Fibroblast of lung (primary cell): ENCODE data around the gene NQO1. TPM values are rescaled to one million over a fixed set of nuclear protein-coding genes. Genes with fewer than 3 reads are reported as not detected.
A peak's percentile ranks its signal among the peaks of the same experiment; 100 is the strongest.

Experiments used
- DNase-seq, 2 donors: peaks; one replicate each; pipeline versions ENCODE4 v3.0.0 to v3.0.0-alpha.2; 2010; ENCODE audit warnings: low read depth in 2 of 2
- H2AFZ ChIP-seq: 2 replicates; pipeline ENCODE4 v1.5.1; 2012; ENCODE audit warnings: low read length, control low read depth, inconsistent platforms
- H3K27ac ChIP-seq: 2 replicates; pipeline ENCODE4 v1.5.1; 2011; ENCODE audit warnings: low read length, control low read depth; ENCODE audit not compliant: insufficient read depth
- H3K27me3 ChIP-seq: 2 replicates; pipeline ENCODE4 v1.5.1; 2011; ENCODE audit warnings: mild to moderate bottlenecking, low read length; ENCODE audit not compliant: control insufficient read depth, insufficient read depth
- H3K36me3 ChIP-seq: 2 replicates; pipeline ENCODE4 v1.5.1; 2011; ENCODE audit warnings: low read length; ENCODE audit not compliant: control insufficient read depth, insufficient read depth
- H3K4me1 ChIP-seq: 2 replicates; pipeline ENCODE4 v1.5.1; 2011; ENCODE audit warnings: low read length; ENCODE audit not compliant: control insufficient read depth, insufficient read depth; ENCODE audit errors: extremely low read depth
- H3K4me2 ChIP-seq: 2 replicates; pipeline ENCODE4 v1.5.1; 2011; ENCODE audit warnings: low read length, control low read depth; ENCODE audit not compliant: insufficient read depth; ENCODE audit errors: extremely low read depth
- H3K4me3 ChIP-seq, 4 experiments: fragments of 200-600 bp in 1 of 4; sonication (generic) in 1 of 4; replicated peaks in 1 of 4; 2 replicates each; pipeline ENCODE4 v1.5.1; 2011 to 2016; ENCODE audit warnings: low read length in 4 of 4, low read depth in 3 of 4, mild to moderate bottlenecking in 3 of 4, control low read depth in 2 of 4, inconsistent platforms in 1 of 4, mixed read lengths in 1 of 4; ENCODE audit not compliant: insufficient read depth in 1 of 4; ENCODE audit errors: control extremely low read depth in 1 of 4
- H3K79me2 ChIP-seq: 2 replicates; pipeline ENCODE4 v1.5.1; 2012; ENCODE audit warnings: mild to moderate bottlenecking, low read length, inconsistent platforms; ENCODE audit not compliant: control insufficient read depth, insufficient read depth
- H3K9ac ChIP-seq: 2 replicates; pipeline ENCODE4 v1.5.1; 2011; ENCODE audit warnings: mild to moderate bottlenecking, low read length, control low read depth; ENCODE audit not compliant: insufficient read depth
- H3K9me3 ChIP-seq: 2 replicates; pipeline ENCODE4 v1.5.1; 2012; ENCODE audit warnings: low read depth, low read length; ENCODE audit not compliant: control insufficient read depth, insufficient read depth
- H4K20me1 ChIP-seq: 2 replicates; pipeline ENCODE4 v1.5.1; 2011; ENCODE audit warnings: low read length; ENCODE audit not compliant: control insufficient read depth, insufficient read depth; ENCODE audit errors: extremely low read depth
- EZH2 ChIP-seq: IDR thresholded peaks from 2 replicates; pipeline ENCODE4 v1.5.1; 2012; ENCODE audit warnings: low read length, control low read depth, mild to moderate bottlenecking; ENCODE audit errors: missing control alignments
- polyA plus RNA-seq, 2 donors: library from polyadenylated mRNA; depleted of rRNA in 1 of 2; stranded (reverse) in 1 of 2; unstranded in 1 of 2; fragments of >200 nt; gene quantifications; 2 replicates each; pipeline ENCODE4 v1.2.1, GENCODE V29; 2011 to 2012; ENCODE audit warnings: missing spikeins in 1 of 2
- total RNA-seq: library from RNA; depleted of rRNA; stranded (reverse); fragments of >200 nt; gene quantifications from 2 replicates; pipeline ENCODE4 v1.2.1, GENCODE V29; 2014
- TF ChIP-seq, protein P1 (sequence below), 2 donors: IDR thresholded peaks in 1 of 2; conservative IDR thresholded peaks in 1 of 2; 1 replicate in 1 of 2; 2 replicates in 1 of 2; pipeline ENCODE4 v1.5.1; 2011 to 2012; ENCODE audit warnings: low read length in 2 of 2, control low read depth in 1 of 2, inconsistent platforms in 1 of 2, low read depth in 1 of 2, mild to moderate bottlenecking in 1 of 2

Gene NQO1
- total and polyA plus RNA-seq, 2 donors (not counting 1 experiment from before 2014, with no cell fraction given) = 583 to 779 TPM

DNA sequence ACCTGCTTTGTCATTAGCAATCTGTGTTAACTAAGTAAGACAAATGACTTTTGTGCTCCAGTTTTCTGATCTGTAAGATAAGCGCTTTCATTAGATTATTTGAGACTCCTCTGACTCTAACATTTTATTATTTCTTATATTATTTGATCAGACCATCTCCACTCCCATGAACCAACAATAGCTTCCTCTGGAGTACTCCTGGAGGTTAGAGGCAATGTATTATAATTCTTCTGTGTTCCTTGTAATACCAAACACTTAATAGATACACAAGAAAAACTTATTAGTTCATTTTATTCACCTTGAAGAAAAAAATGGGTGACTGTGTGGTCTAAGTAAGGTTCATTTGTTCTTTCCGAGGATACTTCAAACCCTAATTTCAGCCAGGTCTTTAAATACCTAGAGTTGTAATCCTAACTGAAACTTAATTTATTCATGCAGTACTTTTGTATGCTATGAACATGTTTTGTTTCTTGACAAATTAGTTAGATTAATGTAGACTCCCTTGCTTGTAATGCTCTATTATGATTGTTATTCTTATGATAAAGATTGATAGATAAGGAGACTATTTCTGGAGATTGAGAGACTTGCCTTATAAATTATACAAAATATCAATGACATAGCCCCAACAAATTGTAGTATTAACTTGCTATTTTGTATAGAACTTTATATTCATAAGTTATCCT, 53.9 kb downstream of the NQO1 start:
- H3K79me2 ChIP-seq = no peaks in the 10 kb centered on the region
- H3K4me2 ChIP-seq = no peak overlapping the region
- H3K4me3 ChIP-seq = no peak overlapping the region
- no peak overlapping the region for H3K27ac ChIP-seq
- no peak overlapping the region for H2AFZ ChIP-seq
- no peaks in the 10 kb centered on the region for H3K27me3 ChIP-seq
- no peak for DNase-seq
- no peaks in the 10 kb centered on the region for H3K9me3 ChIP-seq
- no peaks in the 10 kb centered on the region for H4K20me1 ChIP-seq
- TF ChIP-seq, protein P1, sequence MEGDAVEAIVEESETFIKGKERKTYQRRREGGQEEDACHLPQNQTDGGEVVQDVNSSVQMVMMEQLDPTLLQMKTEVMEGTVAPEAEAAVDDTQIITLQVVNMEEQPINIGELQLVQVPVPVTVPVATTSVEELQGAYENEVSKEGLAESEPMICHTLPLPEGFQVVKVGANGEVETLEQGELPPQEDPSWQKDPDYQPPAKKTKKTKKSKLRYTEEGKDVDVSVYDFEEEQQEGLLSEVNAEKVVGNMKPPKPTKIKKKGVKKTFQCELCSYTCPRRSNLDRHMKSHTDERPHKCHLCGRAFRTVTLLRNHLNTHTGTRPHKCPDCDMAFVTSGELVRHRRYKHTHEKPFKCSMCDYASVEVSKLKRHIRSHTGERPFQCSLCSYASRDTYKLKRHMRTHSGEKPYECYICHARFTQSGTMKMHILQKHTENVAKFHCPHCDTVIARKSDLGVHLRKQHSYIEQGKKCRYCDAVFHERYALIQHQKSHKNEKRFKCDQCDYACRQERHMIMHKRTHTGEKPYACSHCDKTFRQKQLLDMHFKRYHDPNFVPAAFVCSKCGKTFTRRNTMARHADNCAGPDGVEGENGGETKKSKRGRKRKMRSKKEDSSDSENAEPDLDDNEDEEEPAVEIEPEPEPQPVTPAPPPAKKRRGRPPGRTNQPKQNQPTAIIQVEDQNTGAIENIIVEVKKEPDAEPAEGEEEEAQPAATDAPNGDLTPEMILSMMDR (conservative IDR thresholded peaks at IDR 0.05 in 1 of 2, IDR thresholded peaks at IDR 0.05 in 1 of 2; ENCODE audit: low read depth in 1 of 2, low read length in 2 of 2) = no peak
- H3K9ac ChIP-seq = no peak overlapping the region
- peaks cover 14% of the 10 kb centered on the region for H3K36me3 ChIP-seq
- peaks cover 6% of the 10 kb centered on the region for H3K4me1 ChIP-seq

DNA sequence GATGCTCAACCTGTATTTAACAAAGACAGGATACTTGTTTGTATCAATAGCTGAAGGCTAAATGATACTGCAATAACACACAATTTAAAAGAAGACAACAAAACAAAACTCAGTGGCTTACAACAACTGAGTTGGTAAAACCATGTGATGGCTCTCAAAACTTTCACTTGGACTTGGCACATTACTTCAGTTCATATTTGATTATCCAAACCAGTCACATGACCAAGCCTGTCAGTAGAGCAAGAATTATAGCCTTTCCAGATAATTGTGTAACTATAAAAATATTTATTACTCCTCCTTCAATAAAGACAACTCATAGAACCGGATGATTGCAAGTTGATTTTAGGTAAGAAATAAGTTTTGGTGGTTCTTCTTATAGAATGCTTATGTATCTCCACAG, 56.8 kb downstream of the NQO1 start:
- peak in 1 of 2 donors; percentile 12 for DNase-seq
- Histone ChIP-seq H3K36me3 (peaks cover 7% of the 10 kb centered on the region), H2AFZ (no peak overlapping the region), H4K20me1 (no peaks in the 10 kb centered on the region), H3K9me3 (no peaks in the 10 kb centered on the region), H3K4me1 (peaks cover 6% of the 10 kb centered on the region), H3K79me2 (no peaks in the 10 kb centered on the region), H3K27me3 (no peaks in the 10 kb centered on the region), H3K27ac (no peak overlapping the region), H3K4me3 (no peak overlapping the region), H3K9ac (no peak overlapping the region), H3K4me2 (no peak overlapping the region)
- no peak for TF ChIP-seq EZH2
- TF ChIP-seq, protein P1 (conservative IDR thresholded peaks at IDR 0.05 in 1 of 2, IDR thresholded peaks at IDR 0.05 in 1 of 2; ENCODE audit: low read depth in 1 of 2, low read length in 2 of 2) = no peak

- peaks cover 2% of the 10 kb centered on the region for H3K36me3 ChIP-seq
- no peaks in the 10 kb centered on the region for H3K9me3 ChIP-seq
- no peak for DNase-seq
Measured at GRCh38 chr16:69663846-69664245, 62.5 kb downstream of the NQO1 start.

More at GRCh38 chr16:69663846-69664245, 62.5 kb downstream of the NQO1 start:
- no peak overlapping the region for H2AFZ ChIP-seq
- H3K27ac ChIP-seq = no peak overlapping the region
- TF ChIP-seq EZH2 = no peak
- TF ChIP-seq, protein P1 (conservative IDR thresholded peaks at IDR 0.05 in 1 of 2, IDR thresholded peaks at IDR 0.05 in 1 of 2; ENCODE audit: low read depth in 1 of 2, low read length in 2 of 2) = no peak
- H3K4me2 ChIP-seq = no peak overlapping the region
- H3K4me3 ChIP-seq = no peak overlapping the region
- no peaks in the 10 kb centered on the region for H3K4me1 ChIP-seq
- no peak overlapping the region for H3K9ac ChIP-seq
- H3K79me2 ChIP-seq = no peaks in the 10 kb centered on the region
- H4K20me1 ChIP-seq = no peaks in the 10 kb centered on the region
- H3K27me3 ChIP-seq = no peaks in the 10 kb centered on the region
